IPS-18a (cell line): ENCODE results near the gene UMPS.
"Not testable (repeated sequence)": the region's sequence is repeated elsewhere in the genome, so short reads cannot be mapped to it uniquely, and the experiment has no call there.

ENCODE experiments used
- H3K27ac ChIP-seq: one replicate; pipeline ENCODE4 v1.5.1; 2013; ENCODE audit warnings: low read length
- H3K27me3 ChIP-seq: one replicate; pipeline ENCODE4 v1.6.1; 2013; ENCODE audit warnings: mild to moderate bottlenecking, low read length; ENCODE audit not compliant: control insufficient read depth, insufficient read depth
- H3K36me3 ChIP-seq: one replicate; pipeline ENCODE4 v1.6.1; 2013; ENCODE audit warnings: low read depth, low read length; ENCODE audit not compliant: control insufficient read depth
- H3K4me1 ChIP-seq: one replicate; pipeline ENCODE4 v1.6.1; 2013; ENCODE audit warnings: low read depth, low read length; ENCODE audit not compliant: control insufficient read depth
- H3K4me3 ChIP-seq: one replicate; pipeline ENCODE4 v1.5.1; 2013; ENCODE audit warnings: low read length
- H3K9ac ChIP-seq: one replicate; pipeline ENCODE4 v1.6.1; 2013; ENCODE audit warnings: mild to moderate bottlenecking, low read length, moderate library complexity
- H3K9me3 ChIP-seq: one replicate; pipeline ENCODE4 v1.6.1; 2013; ENCODE audit warnings: low read depth, low read length; ENCODE audit not compliant: control insufficient read depth

UMPS gene

GRCh38 chr3:124696006-124696405 is 34.2 kb upstream of the UMPS start:
- Histone ChIP-seq H3K27ac (no peak overlapping the region), H3K9ac (no peak overlapping the region), H3K9me3 (no peaks in the 10 kb centered on the region), H3K4me1 (no peaks in the 10 kb centered on the region), H3K36me3 (no peaks in the 10 kb centered on the region), H3K4me3 (no peak overlapping the region), H3K27me3 (no peaks in the 10 kb centered on the region)

GRCh38 chr3:124697302-124697701 is 33.0 kb upstream of the UMPS start:
- Histone ChIP-seq H3K4me1 (no peaks in the 10 kb centered on the region), H3K36me3 (no peaks in the 10 kb centered on the region)

GRCh38 chr3:124698030-124698770 is 32.1 kb upstream of the UMPS start:
- Histone ChIP-seq H3K27me3 (no peaks in the 10 kb centered on the region), H3K27ac (no peak overlapping the region), H3K4me1 (peaks cover 5% of the 10 kb centered on the region), H3K36me3 (no peaks in the 10 kb centered on the region), H3K9me3 (no peaks in the 10 kb centered on the region), H3K9ac (no peak overlapping the region), H3K4me3 (no peak overlapping the region)

More at GRCh38 chr3:124697302-124697701, 33.0 kb upstream of the UMPS start:
- Histone ChIP-seq H3K27ac (no peak overlapping the region), H3K4me3 (no peak overlapping the region), H3K27me3 (no peaks in the 10 kb centered on the region), H3K9me3 (no peaks in the 10 kb centered on the region), H3K9ac (no peak overlapping the region)

- no peak overlapping the region for H3K27ac ChIP-seq
- no peak overlapping the region for H3K4me3 ChIP-seq
- no peaks in the 10 kb centered on the region for H3K9me3 ChIP-seq
- no peaks in the 10 kb centered on the region for H3K36me3 ChIP-seq
- no peaks in the 10 kb centered on the region for H3K27me3 ChIP-seq
- H3K4me1 ChIP-seq, result peaks cover 5% of the 10 kb centered on the region
- H3K9ac ChIP-seq, result no peak overlapping the region
Measured at GRCh38 chr3:124699051-124699450, 31.2 kb upstream of the UMPS start.

- Histone ChIP-seq H3K9me3 (no peaks in the 10 kb centered on the region), H3K36me3 (no peaks in the 10 kb centered on the region), H3K4me3 (no peak overlapping the region), H3K27me3 (no peaks in the 10 kb centered on the region), H3K9ac (no peak overlapping the region), H3K27ac (no peak overlapping the region), H3K4me1 (peaks cover 5% of the 10 kb centered on the region)
Measured at GRCh38 chr3:124699686-124700396, 30.4 kb upstream of the UMPS start.

- H3K4me3 ChIP-seq, result no peak overlapping the region
- H3K27ac ChIP-seq, result no peak overlapping the region
Measured at GRCh38 chr3:124700880-124701684, 29.2 kb upstream of the UMPS start.

GRCh38 chr3:124701687-124702086 is 28.6 kb upstream of the UMPS start:
- Histone ChIP-seq H3K9ac (no peak overlapping the region), H3K27ac (no peak overlapping the region), H3K36me3 (no peaks in the 10 kb centered on the region), H3K9me3 (no peaks in the 10 kb centered on the region), H3K4me3 (no peak overlapping the region), H3K27me3 (no peaks in the 10 kb centered on the region), H3K4me1 (peaks cover 5% of the 10 kb centered on the region)

More at GRCh38 chr3:124700880-124701684, 29.2 kb upstream of the UMPS start:
- H3K9me3 ChIP-seq, result no peaks in the 10 kb centered on the region
- no peak overlapping the region for H3K9ac ChIP-seq
- peaks cover 5% of the 10 kb centered on the region for H3K4me1 ChIP-seq
- H3K36me3 ChIP-seq, result no peaks in the 10 kb centered on the region
- H3K27me3 ChIP-seq, result no peaks in the 10 kb centered on the region

GRCh38 chr3:124702950-124703349 is 27.3 kb upstream of the UMPS start:
- H3K36me3 ChIP-seq, result no peaks in the 10 kb centered on the region
- no peak overlapping the region for H3K9ac ChIP-seq
- no peaks in the 10 kb centered on the region for H3K9me3 ChIP-seq
- no peaks in the 10 kb centered on the region for H3K27me3 ChIP-seq
- no peak overlapping the region for H3K4me3 ChIP-seq
- no peak overlapping the region for H3K27ac ChIP-seq
- H3K4me1 ChIP-seq, result peaks cover 13% of the 10 kb centered on the region

GRCh38 chr3:124705552-124705951 is 24.7 kb upstream of the UMPS start:
- Histone ChIP-seq H3K27ac (no peak overlapping the region), H3K4me3 (no peak overlapping the region), H3K27me3 (no peaks in the 10 kb centered on the region), H3K4me1 (peaks cover 14% of the 10 kb centered on the region), H3K9me3 (no peaks in the 10 kb centered on the region), H3K9ac (no peak overlapping the region), H3K36me3 (no peaks in the 10 kb centered on the region)

GRCh38 chr3:124707223-124707622 is 23.0 kb upstream of the UMPS start:
- not testable (repeated sequence) for H3K36me3 ChIP-seq, H3K27ac ChIP-seq, H3K27me3 ChIP-seq, H3K9me3 ChIP-seq, H3K9ac ChIP-seq
- Histone ChIP-seq H3K4me3 (peak overlapping the region; percentile 16), H3K4me1 (peaks cover 14% of the 10 kb centered on the region)

- no peak overlapping the region for H3K9ac ChIP-seq
- H3K27ac ChIP-seq, result no peak overlapping the region
- H3K27me3 ChIP-seq, result no peaks in the 10 kb centered on the region
- no peaks in the 10 kb centered on the region for H3K36me3 ChIP-seq
- no peaks in the 10 kb centered on the region for H3K9me3 ChIP-seq
- peaks cover 12% of the 10 kb centered on the region for H3K4me1 ChIP-seq
- peak overlapping the region; percentile 16 for H3K4me3 ChIP-seq
Measured at GRCh38 chr3:124707656-124708062, 22.6 kb upstream of the UMPS start.
